ENCODE results near the gene EXOC3L2.
"Not testable (repeated sequence)": the region's sequence is repeated elsewhere in the genome, so short reads cannot be mapped to it uniquely, and the experiment has no call there.

The EXOC3L2 gene

DNA sequence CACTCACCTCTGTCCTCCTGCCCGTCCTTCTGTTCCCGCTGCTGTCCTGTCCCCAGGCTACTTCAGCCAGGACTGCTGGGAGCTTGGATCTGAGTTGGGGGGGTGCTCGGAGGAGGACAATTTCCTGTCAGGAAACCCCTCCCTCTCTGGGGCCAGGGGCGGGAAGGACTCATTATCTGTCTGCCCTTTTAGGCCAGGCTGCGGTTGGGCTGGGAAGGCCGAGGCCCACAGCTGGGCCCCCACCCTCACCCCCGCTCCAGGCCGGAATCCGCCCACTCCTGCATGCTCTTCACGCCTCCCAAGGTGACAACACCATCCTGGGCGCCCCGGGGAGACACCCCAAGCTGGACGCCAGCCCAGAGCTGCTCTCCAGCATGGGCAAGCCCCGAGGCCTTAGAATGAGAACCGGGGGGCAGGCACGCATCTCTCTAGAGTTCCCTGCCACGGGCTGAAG is at the start of gene EXOC3L2:
Gene EXOC3L2, minus strand, starts transcription at position 74 of the 454 bp plus-strand sequence. CDS start 6,362 bp downstream, outside the sequence.
- no peak for DNase-seq (ENCODE audit: low spot score)

DNA sequence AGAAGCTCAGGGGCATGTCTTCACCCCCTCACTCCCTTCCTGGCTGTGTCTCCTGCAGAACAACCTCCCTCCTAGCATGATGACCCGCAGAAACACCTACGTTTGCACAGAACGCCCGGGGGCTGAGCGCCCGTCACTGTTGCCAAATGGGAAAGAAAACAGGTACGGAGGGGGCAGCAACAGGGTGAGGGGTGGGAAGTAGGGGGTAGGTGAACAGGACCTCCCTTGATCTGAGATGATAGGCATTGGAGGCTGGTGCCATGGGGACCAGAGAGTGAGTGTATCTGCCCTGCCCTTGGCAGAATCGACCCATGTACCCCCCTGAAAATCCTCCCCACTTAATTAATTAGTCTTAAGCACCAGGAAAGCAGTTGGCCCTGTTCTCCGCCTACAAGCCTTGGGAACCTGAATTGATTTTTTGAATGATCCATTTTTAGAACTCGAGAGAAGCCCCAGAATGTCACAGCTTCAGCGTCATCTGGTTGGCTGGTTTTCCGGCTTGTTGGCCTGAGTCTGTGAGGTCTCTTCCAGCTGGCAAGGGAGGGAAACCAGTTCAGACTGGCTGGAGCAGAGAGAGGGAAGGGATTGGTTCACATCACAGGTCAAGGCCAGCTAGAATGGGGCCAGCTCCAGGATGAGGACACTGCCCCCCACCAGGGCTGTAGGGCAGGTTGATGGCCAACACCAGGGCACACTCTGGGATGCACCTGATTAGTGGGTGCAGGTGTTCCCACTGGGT is 49.3 kb upstream of the EXOC3L2 start:
- no peak for DNase-seq (ENCODE audit: low spot score)

DNA sequence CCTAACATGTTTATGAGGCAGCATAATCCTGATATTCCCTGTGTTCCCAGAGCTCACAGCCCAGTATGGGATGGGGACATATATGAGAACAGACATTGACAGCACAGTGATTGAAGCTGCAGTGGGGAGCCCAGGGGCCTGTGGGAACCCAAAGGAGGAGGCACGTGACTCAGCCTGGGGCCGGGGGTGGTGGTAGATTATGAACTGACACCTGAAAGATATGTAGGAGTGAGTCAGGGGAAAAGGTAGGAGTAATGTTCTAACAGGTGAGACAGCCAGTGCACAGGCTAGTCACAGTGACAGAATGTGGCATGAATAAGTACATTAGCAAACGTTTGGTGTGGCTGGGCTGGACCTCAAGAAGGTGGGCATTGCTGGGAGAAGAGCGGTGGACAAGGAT is 48.5 kb upstream of the EXOC3L2 start:
- DNase-seq (ENCODE audit: low spot score), result no peak

DNA sequence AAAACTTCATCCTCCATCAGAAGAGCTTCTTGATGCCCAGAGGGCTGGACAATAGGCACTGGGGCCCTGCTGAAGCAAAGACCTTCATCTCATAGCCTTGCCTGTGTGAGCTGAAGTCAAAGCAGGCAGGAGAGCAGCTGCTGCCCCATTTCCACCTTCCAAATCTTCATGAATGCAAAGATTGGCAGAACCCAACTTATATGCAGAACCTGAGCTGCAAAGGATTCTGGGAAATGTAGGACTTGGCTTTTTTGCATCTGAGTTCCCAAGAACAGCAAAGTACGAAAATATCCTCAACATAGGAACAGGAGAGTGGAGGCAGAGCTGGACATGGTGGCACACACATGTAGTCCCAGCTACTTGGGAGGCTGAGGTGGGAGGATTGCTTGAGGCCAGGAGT is 46.6 kb upstream of the EXOC3L2 start:
- DNase-seq (ENCODE audit: low spot score), result no peak

DNA sequence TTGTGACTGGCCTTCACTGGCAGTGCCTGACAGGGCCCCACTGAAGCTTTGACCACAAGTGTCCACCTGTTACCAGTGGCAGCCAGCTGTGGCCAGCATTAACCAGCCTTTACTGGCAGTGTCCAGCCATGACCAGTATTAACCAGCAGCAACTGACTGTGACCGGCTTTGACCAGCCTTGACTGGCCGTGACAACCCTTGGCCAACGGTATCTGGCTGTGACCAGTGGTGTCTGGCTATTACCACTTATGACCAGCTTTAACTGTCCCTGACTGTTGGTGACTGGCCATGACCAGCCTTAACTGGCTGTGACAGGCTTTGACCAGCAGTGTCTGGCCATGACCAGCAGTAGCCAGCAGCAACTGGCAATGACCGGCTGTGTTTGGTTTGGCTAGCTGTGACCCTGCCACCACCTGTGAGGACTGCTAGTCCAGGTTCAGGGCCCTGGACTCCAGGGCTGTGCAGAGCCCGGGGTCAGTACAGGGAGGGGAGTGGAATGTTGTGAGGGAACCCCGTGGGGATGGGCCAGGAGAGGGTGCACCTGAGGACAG is 45.2 kb upstream of the EXOC3L2 start:
- DNase-seq (ENCODE audit: low spot score), result no peak

DNA sequence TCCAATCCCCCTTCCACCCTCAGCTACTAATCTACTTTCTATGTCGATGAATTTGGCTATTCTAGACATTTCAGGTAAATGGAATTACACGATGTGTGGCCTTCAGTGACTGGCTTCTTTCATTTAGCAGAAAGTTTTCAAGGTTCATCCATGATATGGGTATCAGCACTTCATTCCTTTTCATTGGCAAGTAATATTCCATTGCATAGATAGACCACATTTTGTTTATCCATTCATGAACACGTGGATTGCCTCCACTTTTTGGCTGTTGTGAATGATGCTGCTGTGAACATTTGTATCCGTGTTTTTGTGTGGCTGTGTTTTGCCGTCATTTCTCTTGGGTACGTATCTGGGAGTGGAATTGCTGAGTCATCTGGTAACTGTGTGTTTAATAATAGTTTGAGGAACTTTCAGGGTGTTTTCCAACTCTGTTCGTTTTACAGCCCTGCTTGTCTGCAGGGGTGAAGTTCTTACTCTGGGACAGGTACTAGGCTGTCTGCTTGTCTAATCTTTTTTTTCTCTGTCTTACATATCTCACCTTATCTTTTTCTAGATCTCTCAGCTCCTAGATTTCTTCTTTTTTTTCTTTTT is 38.3 kb upstream of the EXOC3L2 start:
- DNase-seq (ENCODE audit: low spot score), result no peak

DNA sequence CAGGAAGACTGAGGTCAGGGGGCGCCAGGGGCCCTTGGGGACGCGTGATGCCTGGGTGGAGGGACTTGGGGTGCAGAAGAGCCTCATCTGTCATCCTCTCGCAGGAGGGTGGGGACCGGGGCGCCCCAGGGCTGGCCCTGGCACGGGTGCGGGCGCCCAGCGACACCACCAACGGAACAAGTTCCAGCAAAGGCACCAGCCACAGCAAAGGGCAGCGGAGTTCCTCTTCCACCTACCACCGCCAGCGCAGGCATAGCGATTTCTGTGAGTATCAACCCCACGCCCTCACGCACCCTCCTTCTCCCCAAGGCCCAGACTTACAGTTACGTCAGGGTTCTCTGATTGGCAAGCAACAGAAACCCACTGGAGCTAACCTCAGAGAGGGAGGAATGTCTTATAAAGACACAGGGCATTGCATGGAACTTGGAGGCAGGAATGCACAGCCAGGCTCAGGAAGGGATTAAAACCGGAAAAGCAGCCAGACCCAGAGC is 35.3 kb upstream of the EXOC3L2 start:
- DNase-seq (ENCODE audit: low spot score), result no peak

DNA sequence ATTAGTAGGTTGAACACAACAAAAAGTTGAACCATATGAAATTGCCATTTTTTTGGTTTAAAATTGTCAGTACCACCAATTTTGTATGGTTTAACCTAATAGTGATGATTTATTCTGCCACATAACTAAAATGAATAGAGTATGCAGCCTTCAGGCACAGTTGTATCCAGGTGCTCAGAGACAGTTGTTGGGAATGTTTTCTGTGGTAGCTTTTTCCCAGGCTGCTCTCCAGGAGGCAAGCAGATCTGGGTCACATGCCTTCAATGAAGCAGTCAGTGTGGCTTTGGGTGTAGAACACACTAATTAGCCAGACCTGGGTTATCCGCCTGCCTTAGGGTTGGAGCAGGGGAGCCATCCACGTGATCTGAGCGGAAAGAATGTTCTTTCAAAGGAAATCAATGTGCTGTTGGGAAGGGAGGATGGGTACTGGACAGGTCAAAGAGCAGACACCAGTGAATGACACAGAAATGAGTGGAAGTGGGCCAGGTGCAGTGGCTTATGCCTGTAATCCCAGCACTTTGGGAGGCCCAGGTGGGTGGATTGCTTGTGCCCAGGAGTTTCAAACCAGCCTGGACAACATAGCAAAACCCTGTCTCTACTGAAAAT is 34.5 kb upstream of the EXOC3L2 start:
- DNase-seq (ENCODE audit: low spot score), result no peak

DNA sequence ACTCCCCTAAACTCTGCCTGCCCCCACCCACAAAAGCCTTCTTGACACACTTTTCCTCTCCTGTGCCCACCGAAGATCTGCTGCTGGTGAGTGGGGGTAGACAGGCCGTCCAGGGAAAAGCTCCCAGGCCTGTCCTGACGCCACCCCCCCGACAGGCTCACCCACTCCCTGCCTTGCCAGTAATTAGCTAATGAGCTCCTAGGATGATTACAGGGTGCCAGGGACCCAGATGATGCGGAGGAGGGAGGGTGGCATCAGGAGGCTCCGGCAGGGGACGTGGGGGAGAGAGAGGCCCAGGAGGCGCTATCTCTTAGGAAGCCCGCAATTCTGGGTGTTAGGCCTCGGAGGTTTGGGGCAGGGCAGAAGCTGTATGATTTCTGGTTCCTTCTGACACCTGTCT is 32.9 kb upstream of the EXOC3L2 start:
- DNase-seq (ENCODE audit: low spot score), result no peak

DNA sequence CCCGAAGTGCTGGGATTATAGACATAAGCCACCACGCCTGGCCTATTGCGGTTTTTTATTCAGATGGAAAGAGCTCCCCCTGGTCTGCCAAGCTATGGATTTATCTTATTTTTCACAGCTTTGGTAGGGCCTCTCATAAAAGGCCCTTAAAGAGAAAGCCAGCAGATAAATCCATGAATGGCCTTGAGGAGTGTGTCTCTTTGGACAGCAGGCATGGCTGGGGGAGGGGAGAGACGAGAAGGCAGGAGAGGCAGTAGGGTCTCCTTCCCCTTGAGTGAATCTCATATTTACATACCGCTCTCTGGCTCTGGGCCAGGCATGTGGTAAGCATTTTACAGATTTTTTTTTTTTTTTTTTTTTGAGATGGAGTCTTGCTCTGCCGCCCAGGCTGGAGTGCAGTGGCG is 31.1 kb upstream of the EXOC3L2 start:
- DNase-seq (ENCODE audit: low spot score), result no peak

DNA sequence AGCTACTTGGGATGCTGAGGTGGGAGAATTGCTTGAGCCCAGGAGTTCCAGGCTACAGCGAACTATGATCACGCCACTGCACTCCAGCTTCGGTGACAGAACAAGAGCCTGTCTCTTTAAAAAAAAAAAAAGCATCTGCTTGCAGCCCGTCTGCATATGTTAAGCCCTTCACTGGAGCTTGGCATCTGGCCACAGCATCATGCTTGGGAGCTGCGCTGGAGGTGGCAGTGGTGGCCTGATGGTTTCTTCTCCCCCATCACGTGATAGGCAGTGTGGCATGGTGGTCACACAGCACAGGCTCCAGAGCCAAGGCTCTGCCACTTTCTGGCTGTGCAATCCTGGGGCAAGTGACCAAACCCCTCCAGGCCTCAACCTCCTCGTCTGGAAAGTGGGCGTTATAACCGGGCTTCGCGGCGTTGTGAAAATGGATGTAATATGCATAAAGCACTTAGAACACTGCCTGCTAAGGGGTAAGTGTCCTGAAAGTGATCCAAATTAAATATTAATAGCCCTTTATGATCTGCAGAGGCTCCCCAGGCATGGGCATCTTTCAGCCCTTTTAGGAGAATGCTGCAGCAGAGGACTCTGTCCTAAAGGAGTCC is 30.3 kb upstream of the EXOC3L2 start:
- no peak for DNase-seq (ENCODE audit: low spot score)

DNA sequence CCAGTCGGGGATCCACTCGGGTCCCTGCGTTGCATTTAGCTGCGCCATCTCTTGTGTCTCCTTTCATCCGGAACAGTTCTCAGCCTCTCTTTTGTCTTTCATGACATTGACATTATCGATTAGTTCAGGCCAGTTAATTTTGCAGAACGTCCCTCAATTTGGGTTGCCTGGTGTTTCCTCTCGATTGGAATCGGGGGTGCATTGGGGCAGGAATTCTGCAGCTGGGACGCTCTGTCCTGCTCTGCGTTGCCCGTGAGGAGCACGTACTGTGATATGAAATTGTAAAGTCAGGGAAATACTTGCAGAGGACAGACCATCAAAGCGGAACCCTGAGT is 28.3 kb upstream of the EXOC3L2 start:
- no peak for DNase-seq (ENCODE audit: low spot score)

DNA sequence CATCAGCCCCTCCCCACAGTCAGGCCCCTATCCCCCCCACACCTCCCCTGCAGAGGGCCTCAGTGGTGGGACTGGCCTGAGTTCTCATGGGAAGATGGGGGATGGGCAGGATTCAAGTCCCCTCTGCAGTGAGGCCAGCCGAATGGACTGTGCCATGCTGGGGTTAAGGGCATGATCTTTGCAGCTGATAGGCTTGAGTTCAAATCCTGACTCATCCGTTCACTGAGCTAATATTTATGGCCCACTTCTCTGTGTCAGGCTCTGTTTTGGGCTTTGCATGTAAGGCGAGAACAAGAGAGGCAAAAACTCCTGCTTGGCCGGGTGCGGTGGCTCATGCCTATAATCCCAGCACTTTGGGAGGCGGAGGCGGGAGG is 26.5 kb upstream of the EXOC3L2 start:
- no peak for DNase-seq (ENCODE audit: low spot score)

DNA sequence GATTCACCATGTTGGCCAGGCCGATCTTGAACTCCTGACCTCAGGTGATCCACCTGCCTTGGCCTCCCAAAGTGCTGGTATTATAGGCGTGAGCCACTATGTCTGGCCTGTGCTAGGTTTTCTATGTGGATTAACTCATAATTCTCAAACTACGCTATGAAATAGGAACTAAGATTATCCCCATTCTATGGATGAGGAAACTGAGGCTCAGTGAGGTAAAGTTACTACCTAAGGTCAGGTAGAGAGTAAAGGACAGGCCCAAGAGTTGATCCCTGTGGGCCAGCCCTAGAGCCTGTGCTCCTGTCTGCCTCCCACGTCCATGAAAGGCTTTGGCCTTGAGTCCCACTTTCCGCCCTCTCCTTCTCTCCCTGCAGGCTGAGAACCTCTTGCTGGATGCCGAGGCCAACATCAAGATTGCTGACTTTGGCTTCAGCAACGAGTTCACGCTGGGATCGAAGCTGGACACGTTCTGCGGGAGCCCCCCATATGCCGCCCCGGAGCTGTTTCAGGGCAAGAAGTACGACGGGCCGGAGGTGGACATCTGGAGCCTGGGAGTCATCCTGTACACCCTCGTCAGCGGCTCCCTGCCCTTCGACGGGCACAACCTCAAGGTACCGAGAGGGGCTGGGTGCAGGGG is 26.0 kb upstream of the EXOC3L2 start:
- DNase-seq (ENCODE audit: low spot score), result no peak

DNA sequence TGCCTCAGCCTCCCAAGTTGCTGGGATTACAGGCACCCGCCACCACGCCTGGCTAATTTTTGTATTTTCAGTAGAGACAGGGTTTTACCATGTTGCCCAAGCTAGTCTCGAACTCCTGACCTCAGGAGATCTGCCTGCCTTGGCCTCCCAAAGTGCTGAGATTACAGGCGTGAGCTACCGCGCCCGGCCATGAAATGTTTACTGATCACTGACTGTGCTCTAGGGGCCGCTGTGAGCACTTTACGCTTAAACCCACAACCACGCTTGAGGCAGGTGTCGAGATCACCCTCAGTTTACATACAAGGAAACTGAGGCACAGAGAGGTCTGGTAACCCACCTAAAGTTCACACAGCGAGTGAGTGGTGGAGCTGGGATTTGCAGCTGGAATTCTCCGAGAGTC is 24.7 kb upstream of the EXOC3L2 start:
- not testable (repeated sequence) for DNase-seq (ENCODE audit: low spot score)

DNA sequence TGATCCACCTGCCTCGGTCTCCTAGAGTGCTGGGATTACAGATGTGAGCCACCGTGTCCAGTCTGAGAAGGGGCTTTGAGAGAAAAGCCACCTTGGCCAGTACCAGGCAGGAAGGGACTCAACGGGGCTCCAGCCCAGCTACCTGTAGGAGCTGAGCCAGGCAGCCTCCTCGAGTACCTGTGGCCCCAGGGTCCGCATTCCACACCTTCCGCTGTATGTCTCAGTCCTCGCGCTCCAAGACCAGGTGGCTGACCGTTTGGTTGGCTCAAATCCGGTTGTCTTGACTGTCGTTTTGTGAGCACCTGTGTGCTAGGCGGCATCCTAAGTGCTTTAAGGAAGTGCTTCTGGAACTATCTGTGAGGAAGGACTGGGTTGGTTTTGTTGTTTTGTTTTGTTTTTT is 22.1 kb upstream of the EXOC3L2 start:
- no peak for DNase-seq (ENCODE audit: low spot score)

DNA sequence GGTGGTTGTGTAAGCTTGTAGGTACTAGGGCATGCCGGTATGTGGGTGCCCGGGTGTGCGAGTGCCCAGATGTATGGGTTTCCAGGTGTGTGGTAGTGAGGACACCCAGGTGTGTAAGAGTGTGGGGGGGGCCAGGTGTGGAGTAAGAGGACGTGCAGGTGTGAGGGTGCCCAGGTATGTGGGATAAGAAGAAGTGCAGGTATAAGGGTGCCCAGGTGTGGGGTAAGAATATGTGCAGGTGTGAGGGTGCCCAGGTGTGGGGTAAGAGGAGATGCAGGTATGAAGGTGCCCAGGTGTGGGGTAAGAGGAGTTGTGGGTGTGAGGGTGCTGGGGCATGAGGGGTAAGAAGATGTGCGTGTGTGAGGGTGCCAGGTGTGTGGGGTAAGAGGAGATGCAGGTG is 20.2 kb upstream of the EXOC3L2 start:
- DNase-seq (ENCODE audit: low spot score), result no peak

DNA sequence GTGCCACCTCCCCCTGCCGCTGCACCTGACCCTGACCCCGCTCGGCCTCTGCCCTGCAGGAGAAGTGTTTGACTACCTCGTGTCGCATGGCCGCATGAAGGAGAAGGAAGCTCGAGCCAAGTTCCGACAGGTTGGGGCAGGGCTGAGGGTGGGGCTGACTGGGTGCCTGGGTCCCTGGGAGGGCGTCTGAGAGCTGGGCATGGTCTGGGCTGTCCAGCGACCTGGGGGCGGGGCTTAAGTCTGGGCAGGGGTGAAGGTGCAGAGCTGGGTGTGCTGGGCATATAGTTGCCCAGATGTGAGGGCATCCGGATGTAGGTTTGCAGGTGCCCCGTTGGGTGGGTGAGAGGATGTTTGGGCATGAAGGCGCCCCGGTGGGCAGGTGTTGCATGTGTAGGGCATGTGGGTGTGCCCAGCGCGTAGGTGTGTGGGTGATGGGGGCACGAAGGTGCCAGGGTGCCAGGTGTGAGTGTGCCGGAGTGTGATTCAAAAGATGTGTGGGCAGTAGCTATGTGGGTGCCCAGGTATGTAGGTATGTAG is 19.6 kb upstream of the EXOC3L2 start:
- DNase-seq (ENCODE audit: low spot score), result no peak

DNA sequence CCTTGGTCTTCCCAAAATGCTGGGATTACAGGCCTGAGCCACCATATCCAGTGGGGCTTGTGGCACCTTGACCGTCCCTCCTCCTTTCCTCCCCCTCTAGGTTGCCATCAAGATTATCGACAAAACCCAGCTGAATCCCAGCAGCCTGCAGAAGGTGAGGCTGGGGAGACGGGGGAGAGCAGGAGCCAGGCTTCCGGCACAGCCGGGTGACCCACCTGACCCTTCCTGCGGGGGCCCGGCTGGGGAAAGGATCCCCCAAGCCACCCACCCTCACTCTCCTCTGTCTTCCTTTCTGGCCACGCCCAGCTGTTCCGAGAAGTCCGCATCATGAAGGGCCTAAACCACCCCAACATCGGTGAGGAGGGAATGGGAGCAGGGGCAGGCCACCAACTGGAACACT is 17.8 kb upstream of the EXOC3L2 start:
- DNase-seq (ENCODE audit: low spot score), result no peak

DNA sequence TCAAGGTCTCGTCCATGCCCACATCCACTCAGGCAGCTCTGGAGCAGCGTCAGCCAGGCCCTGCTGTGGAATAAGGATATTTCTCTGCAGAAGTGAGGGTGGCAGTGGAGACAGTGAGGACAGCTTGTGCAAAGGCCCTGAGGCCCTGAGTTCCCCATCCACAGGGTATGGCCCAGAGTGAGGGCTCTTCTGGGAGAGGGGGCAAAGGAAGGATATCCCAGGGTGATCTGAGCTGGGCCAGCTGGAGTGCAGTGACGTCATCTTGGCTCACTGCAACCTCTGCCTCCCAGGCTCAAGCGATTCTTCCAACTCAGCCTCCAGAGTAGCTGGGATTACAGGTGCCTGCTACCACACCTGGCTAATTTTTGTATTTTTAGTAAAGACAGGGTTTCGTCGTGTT is 17.4 kb upstream of the EXOC3L2 start:
- DNase-seq (ENCODE audit: low spot score), result no peak

DNA sequence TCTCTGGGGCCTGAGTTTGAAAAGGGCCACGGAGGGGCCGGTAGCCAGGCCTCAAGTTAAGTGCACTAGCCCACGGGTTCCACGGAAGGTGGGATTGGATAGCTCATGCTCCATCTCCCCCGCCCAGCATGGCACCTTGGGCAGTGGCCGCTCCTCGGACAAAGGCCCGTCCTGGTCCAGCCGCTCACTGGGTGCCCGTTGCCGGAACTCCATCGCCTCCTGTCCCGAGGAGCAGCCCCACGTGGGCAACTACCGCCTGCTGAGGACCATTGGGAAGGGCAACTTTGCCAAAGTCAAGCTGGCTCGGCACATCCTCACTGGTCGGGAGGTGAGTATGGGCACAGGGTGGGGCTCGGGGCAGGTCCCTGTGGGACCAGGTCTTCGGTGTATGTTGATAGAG is 13.7 kb upstream of the EXOC3L2 start:
- no peak for DNase-seq (ENCODE audit: low spot score)

DNA sequence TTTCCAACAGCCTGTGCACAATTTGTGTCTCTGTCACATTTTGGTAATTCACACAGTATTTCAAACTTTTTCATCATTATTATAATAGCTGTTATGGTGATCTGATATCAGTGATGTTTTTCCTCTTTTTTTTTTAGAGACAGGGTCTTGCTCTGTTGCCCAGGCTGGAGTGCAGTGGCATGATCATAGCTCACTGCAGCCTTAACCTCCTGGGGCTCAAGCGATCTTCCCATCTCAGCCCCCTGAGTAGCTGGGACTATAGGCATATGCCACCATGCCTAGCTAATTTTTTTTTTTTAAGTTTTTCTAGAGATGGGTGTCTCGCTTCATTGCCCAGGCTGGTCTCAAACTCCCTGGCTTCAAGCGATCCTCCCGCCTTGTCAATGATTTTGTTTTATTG is 11.6 kb upstream of the EXOC3L2 start:
- DNase-seq (ENCODE audit: low spot score), result no peak

All from RKO (cell line).